B cell (primary cell): ENCODE data around the gene FILIP1. TPM values are rescaled to one million over a fixed set of nuclear protein-coding genes. Genes with fewer than 3 reads are reported as not detected.

Experiments used
- ATAC-seq: fragments of 200-7000 bp; cut with Tn5 transposase; one replicate; pipeline ENCODE4 v1.10.0; 2021; ENCODE audit warnings: low read depth, mild to moderate bottlenecking, moderate number of reproducible peaks, moderate library complexity
- CTCF ChIA-PET: fragments of 350-600 bp; sonication (Branson Sonifier 250); formaldehyde crosslinking; loops from one replicate; lab custom pipeline; 2021; ENCODE audit warnings: antibody characterized with exemption, inconsistent platforms; lab: Charles Lee
- POLR2A ChIA-PET: fragments of 350-600 bp; sonication (Branson Sonifier 250); formaldehyde crosslinking; loops from one replicate; lab custom pipeline; 2021; ENCODE audit warnings: antibody characterized with exemption; lab: Charles Lee
- DNase-seq: peaks from one replicate; pipeline ENCODE4 v3.0.0; 2013
- H2AFZ ChIP-seq: 2 replicates; pipeline ENCODE4 v1.6.1; 2012; ENCODE audit warnings: mild to moderate bottlenecking, low read depth, low read length; ENCODE audit not compliant: insufficient read depth, poor library complexity, severe bottlenecking
- H3K27ac ChIP-seq, 2 donors: 1 replicate in 1 of 2; 2 replicates in 1 of 2; pipeline ENCODE4 v1.5.1; 2012 to 2013; ENCODE audit warnings: low read length in 2 of 2, mild to moderate bottlenecking in 2 of 2, moderate library complexity in 1 of 2
- H3K27me3 ChIP-seq, 4 experiments: fragments of 200-600 bp in 1 of 4; sonication (generic) in 1 of 4; replicated peaks in 1 of 4; 1 replicate in 2 of 4; 2 replicates in 2 of 4; pipeline versions ENCODE4 v1.6.1 to v1.7.0; 2013 to 2016; ENCODE audit warnings: low read length in 3 of 4, mild to moderate bottlenecking in 2 of 4, mixed read lengths in 1 of 4, moderate library complexity in 1 of 4; ENCODE audit not compliant: insufficient read depth in 4 of 4, control insufficient read depth in 3 of 4; ENCODE audit errors: control extremely low read depth in 1 of 4
- H3K36me3 ChIP-seq, 2 experiments: replicated peaks in 1 of 2; 1 replicate in 1 of 2; 2 replicates in 1 of 2; pipeline versions ENCODE4 v1.6.1 to v1.7.1; 2013; ENCODE audit warnings: low read length in 1 of 2; ENCODE audit not compliant: insufficient read depth in 2 of 2, control insufficient read depth in 1 of 2; ENCODE audit errors: control extremely low read depth in 1 of 2, extremely low read depth in 1 of 2
- H3K4me1 ChIP-seq, 2 donors: fragments of 200-600 bp in 1 of 2; sonication (generic) in 1 of 2; 1 replicate in 1 of 2; 2 replicates in 1 of 2; pipeline versions ENCODE4 v1.5.1 to v1.6.1; 2013 to 2017; ENCODE audit warnings: low read length in 2 of 2; ENCODE audit not compliant: control insufficient read depth in 2 of 2, insufficient read depth in 2 of 2
- H3K4me2 ChIP-seq: replicated peaks from 2 replicates; pipeline ENCODE3; 2012; ENCODE audit warnings: mild to moderate bottlenecking, low read depth, low read length; ENCODE audit not compliant: poor library complexity, severe bottlenecking
- H3K4me3 ChIP-seq, 5 experiments: fragments of 200-600 bp in 1 of 5; sonication (generic) in 1 of 5; 1 replicate in 3 of 5; 2 replicates in 2 of 5; pipeline versions ENCODE4 v1.5.1 to v1.7.0; 2011 to 2016; ENCODE audit warnings: low read length in 4 of 5, mild to moderate bottlenecking in 4 of 5, low read depth in 2 of 5, control low read depth in 1 of 5, moderate library complexity in 1 of 5; ENCODE audit not compliant: insufficient read depth in 1 of 5; ENCODE audit errors: control extremely low read depth in 1 of 5, extremely low read depth in 1 of 5
- H3K79me2 ChIP-seq: fragments of 200-600 bp; sonication (generic); one replicate; pipeline ENCODE4 v1.6.0; 2016; ENCODE audit warnings: low read length; ENCODE audit not compliant: control insufficient read depth, insufficient read depth
- H3K9ac ChIP-seq: fragments of 200-600 bp; sonication (generic); 2 replicates; pipeline ENCODE4 v1.6.1; 2017; ENCODE audit warnings: mild to moderate bottlenecking, low read length, moderate library complexity
- H3K9me3 ChIP-seq, 3 donors: one replicate each; pipeline versions ENCODE4 v1.6.1 to v1.7.1; 2013; ENCODE audit warnings: low read length in 2 of 3; ENCODE audit not compliant: control insufficient read depth in 2 of 3, insufficient read depth in 1 of 3; ENCODE audit errors: control extremely low read depth in 1 of 3
- H4K20me1 ChIP-seq: 2 replicates; pipeline ENCODE4 v1.6.0; 2012; ENCODE audit warnings: mild to moderate bottlenecking, low read length; ENCODE audit not compliant: insufficient read depth, control insufficient read depth, poor library complexity, severe bottlenecking
- H3K27ac Mint-ChIP-seq: one replicate; pipeline ENCODE4 v1.8.0; 2021; ENCODE audit warnings: mixed read lengths
- H3K27me3 Mint-ChIP-seq: one replicate; pipeline ENCODE4 v1.8.0; 2021; ENCODE audit warnings: mixed read lengths
- H3K4me1 Mint-ChIP-seq: one replicate; pipeline ENCODE4 v1.8.0; 2021; ENCODE audit warnings: mixed read lengths
- H3K4me3 Mint-ChIP-seq: one replicate; pipeline ENCODE4 v1.8.0; 2021; ENCODE audit warnings: mixed read lengths
- H3K9me3 Mint-ChIP-seq: one replicate; pipeline ENCODE4 v1.8.0; 2022; ENCODE audit warnings: mixed read lengths; ENCODE audit not compliant: insufficient read depth
- EZH2 ChIP-seq: IDR thresholded peaks from 2 replicates; pipeline ENCODE4 v1.6.1; 2012; ENCODE audit warnings: borderline replicate concordance, low read depth, mild to moderate bottlenecking, moderate library complexity, low read length; ENCODE audit not compliant: insufficient read depth, poor library complexity, severe bottlenecking
- WGBS: methylation state at CpG from one replicate; pipeline ENCODE4 v1.1.5; 2013; ENCODE audit warnings: missing lambda C conversion rate; ENCODE audit not compliant: insufficient coverage; 5-methylcytosine and 5-hydroxymethylcytosine counted together
- intact Hi-C: fragments of 100-400 bp; cut with micrococcal nuclease; formaldehyde crosslinking; loops from one replicate; pipeline ENCODE4 v1.10.0; 2022
- polyA plus RNA-seq: library from polyadenylated mRNA; depleted of rRNA; stranded (reverse); fragments of >200 nt; gene quantifications from 2 replicates; pipeline ENCODE4 v1.2.3, GENCODE V29; 2012
- total RNA-seq, 2 donors: library from RNA; stranded (reverse); fragments of 120-200 nt in 1 of 2; gene quantifications; 1 replicate in 1 of 2; 2 replicates in 1 of 2; pipeline versions ENCODE4 v1.2.3 to v1.2.4, GENCODE V29; 2013 to 2022
- TF ChIP-seq, protein P1 (sequence below): fragments of 200-600 bp; IDR thresholded peaks from one replicate; pipeline ENCODE4 v1.8.0; 2022; ENCODE audit warnings: antibody characterized with exemption, mild to moderate bottlenecking

The FILIP1 gene
- total and polyA plus RNA-seq, 2 donors (not counting 1 experiment from before 2014, with no cell fraction given), result not detected

- no peak overlapping the region for H3K9ac ChIP-seq
- peaks cover 86% of the 10 kb centered on the region for H3K79me2 ChIP-seq
- no peaks in the 10 kb centered on the region for H3K27me3 Mint-ChIP-seq
- intact Hi-C loops, result loop anchor here (10.0 kb wide), 1 partner anchor 1815 kb away; the partner anchor contains the start of gene MTO1
- H3K9me3 Mint-ChIP-seq, result no peaks in the 10 kb centered on the region
- DNase-seq (no peak), ATAC-seq (no peak)
- 100% methylated on average over 3 of the region's 4 CpGs for WGBS
- H3K27ac ChIP-seq, result no peak overlapping the region
- no peak overlapping the region for H3K27ac Mint-ChIP-seq
- H3K27me3 ChIP-seq, result no peaks in the 10 kb centered on the region
- no peak overlapping the region for H3K4me2 ChIP-seq
- no peak overlapping the region for H3K4me3 ChIP-seq
- peaks cover 12 to 22% of the 10 kb centered on the region in 2 donors for H3K4me1 ChIP-seq
- no peak overlapping the region for H2AFZ ChIP-seq
- CTCF ChIA-PET, result interaction anchor here (1.0 kb wide), 3 partner anchors 11 to 13 kb away, joined by 3 to 4 read pairs (median 3); no protein-coding TSS in a partner anchor
- no peak for TF ChIP-seq EZH2
- TF ChIP-seq, protein P1, sequence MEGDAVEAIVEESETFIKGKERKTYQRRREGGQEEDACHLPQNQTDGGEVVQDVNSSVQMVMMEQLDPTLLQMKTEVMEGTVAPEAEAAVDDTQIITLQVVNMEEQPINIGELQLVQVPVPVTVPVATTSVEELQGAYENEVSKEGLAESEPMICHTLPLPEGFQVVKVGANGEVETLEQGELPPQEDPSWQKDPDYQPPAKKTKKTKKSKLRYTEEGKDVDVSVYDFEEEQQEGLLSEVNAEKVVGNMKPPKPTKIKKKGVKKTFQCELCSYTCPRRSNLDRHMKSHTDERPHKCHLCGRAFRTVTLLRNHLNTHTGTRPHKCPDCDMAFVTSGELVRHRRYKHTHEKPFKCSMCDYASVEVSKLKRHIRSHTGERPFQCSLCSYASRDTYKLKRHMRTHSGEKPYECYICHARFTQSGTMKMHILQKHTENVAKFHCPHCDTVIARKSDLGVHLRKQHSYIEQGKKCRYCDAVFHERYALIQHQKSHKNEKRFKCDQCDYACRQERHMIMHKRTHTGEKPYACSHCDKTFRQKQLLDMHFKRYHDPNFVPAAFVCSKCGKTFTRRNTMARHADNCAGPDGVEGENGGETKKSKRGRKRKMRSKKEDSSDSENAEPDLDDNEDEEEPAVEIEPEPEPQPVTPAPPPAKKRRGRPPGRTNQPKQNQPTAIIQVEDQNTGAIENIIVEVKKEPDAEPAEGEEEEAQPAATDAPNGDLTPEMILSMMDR, result no peak
- no peaks in the 10 kb centered on the region for H3K36me3 ChIP-seq
- peaks cover 40% of the 10 kb centered on the region for H3K4me1 Mint-ChIP-seq
- peaks cover 15% of the 10 kb centered on the region for H4K20me1 ChIP-seq
- POLR2A ChIA-PET, result no interaction called here
- H3K4me3 Mint-ChIP-seq, result no peak overlapping the region
- no peaks in the 10 kb centered on the region for H3K9me3 ChIP-seq
Observed at GRCh38 chr6:75280131-75280855, 213.3 kb downstream of the FILIP1 start.

GRCh38 chr6:75279418-75279817, 214.2 kb downstream of the FILIP1 start:
- DNase-seq (no peak), ATAC-seq (no peak)
- Histone ChIP-seq H3K36me3 (no peaks in the 10 kb centered on the region), H2AFZ (no peak overlapping the region), H3K9me3 (no peaks in the 10 kb centered on the region), H3K4me3 (no peak overlapping the region), H3K27me3 (no peaks in the 10 kb centered on the region), H3K27ac (no peak overlapping the region), H3K4me2 (no peak overlapping the region), H4K20me1 (peaks cover 16% of the 10 kb centered on the region), H3K79me2 (peaks cover 87% of the 10 kb centered on the region), H3K9ac (no peak overlapping the region), H3K4me1 (peaks cover 12 to 22% of the 10 kb centered on the region in 2 donors)
- intact Hi-C loops, result no loop called here
- Mint-ChIP-seq H3K4me3 (no peak overlapping the region), H3K4me1 (peaks cover 45% of the 10 kb centered on the region), H3K27ac (peak overlapping the region; percentile 22), H3K27me3 (no peaks in the 10 kb centered on the region), H3K9me3 (no peaks in the 10 kb centered on the region)
- ChIA-PET CTCF (interaction anchor here (1.0 to 2.4 kb wide), 4 partner anchors 10 to 15 kb away, joined by 3 to 14 read pairs (median 4); no protein-coding TSS in a partner anchor), POLR2A (no interaction called here)
- no CpG with 5 or more reads among the region's 2 CpGs for WGBS
- TF ChIP-seq EZH2, result no peak
